ENCODE data around the gene COL20A1.

DNA sequence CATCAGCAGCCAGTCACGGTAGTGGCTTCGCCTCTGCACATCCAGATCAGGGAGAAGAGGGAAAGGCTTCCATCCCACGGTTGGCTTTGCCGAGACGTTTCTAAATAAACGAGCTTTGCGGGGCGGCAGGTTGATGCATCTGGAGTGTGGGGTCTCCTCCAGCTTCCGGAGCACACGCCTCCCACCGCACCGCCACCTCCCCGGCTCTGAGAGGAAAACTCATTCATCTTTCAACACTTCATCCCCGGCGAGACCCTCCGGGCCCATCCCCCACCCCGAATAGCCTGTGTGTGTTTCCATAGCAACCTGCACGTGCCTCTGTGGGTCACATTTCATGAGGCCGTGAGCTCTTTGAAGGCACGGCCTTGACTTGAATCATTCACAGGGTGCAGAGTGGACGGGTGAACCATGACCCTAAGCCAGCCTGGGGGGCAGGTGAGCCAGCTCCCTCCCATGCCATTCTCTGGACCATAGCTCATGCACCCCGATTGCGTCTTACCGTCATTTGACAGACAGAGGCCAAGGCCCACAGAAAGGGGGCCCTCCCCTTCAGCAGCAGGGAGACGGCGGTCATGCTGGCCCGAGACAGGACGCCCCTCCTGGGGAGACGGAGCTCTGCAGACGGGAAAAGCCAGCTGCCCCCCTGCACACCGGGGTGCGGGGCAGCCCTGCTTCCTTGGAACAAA is 84.4 kb downstream of the COL20A1 start:
- TF ChIP-seq, protein P1, sequence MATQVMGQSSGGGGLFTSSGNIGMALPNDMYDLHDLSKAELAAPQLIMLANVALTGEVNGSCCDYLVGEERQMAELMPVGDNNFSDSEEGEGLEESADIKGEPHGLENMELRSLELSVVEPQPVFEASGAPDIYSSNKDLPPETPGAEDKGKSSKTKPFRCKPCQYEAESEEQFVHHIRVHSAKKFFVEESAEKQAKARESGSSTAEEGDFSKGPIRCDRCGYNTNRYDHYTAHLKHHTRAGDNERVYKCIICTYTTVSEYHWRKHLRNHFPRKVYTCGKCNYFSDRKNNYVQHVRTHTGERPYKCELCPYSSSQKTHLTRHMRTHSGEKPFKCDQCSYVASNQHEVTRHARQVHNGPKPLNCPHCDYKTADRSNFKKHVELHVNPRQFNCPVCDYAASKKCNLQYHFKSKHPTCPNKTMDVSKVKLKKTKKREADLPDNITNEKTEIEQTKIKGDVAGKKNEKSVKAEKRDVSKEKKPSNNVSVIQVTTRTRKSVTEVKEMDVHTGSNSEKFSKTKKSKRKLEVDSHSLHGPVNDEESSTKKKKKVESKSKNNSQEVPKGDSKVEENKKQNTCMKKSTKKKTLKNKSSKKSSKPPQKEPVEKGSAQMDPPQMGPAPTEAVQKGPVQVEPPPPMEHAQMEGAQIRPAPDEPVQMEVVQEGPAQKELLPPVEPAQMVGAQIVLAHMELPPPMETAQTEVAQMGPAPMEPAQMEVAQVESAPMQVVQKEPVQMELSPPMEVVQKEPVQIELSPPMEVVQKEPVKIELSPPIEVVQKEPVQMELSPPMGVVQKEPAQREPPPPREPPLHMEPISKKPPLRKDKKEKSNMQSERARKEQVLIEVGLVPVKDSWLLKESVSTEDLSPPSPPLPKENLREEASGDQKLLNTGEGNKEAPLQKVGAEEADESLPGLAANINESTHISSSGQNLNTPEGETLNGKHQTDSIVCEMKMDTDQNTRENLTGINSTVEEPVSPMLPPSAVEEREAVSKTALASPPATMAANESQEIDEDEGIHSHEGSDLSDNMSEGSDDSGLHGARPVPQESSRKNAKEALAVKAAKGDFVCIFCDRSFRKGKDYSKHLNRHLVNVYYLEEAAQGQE (IDR thresholded peaks at IDR 0.05) = no peak
- TF ChIP-seq ZFP36 (IDR thresholded peaks at IDR 0.05; ENCODE audit: borderline replicate concordance, partially characterized antibody) (no peak), EP300 (IDR thresholded peaks at IDR 0.05) (no peak), NFE2L2 (conservative IDR thresholded peaks at IDR 0.05; ENCODE audit: low read length) (no peak), TFCP2L1 (CRISPR knock-in tag; IDR thresholded peaks at IDR 0.05) (no peak), CHD2 (IDR thresholded peaks at IDR 0.05; ENCODE audit: low read length, partially characterized antibody) (no peak)
- TF ChIP-seq, protein P2, sequence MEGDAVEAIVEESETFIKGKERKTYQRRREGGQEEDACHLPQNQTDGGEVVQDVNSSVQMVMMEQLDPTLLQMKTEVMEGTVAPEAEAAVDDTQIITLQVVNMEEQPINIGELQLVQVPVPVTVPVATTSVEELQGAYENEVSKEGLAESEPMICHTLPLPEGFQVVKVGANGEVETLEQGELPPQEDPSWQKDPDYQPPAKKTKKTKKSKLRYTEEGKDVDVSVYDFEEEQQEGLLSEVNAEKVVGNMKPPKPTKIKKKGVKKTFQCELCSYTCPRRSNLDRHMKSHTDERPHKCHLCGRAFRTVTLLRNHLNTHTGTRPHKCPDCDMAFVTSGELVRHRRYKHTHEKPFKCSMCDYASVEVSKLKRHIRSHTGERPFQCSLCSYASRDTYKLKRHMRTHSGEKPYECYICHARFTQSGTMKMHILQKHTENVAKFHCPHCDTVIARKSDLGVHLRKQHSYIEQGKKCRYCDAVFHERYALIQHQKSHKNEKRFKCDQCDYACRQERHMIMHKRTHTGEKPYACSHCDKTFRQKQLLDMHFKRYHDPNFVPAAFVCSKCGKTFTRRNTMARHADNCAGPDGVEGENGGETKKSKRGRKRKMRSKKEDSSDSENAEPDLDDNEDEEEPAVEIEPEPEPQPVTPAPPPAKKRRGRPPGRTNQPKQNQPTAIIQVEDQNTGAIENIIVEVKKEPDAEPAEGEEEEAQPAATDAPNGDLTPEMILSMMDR (IDR thresholded peaks at IDR 0.05) = no peak

Data from A549 (cell line).